ENCODE data around the gene STK17B.

STK17B gene

DNA sequence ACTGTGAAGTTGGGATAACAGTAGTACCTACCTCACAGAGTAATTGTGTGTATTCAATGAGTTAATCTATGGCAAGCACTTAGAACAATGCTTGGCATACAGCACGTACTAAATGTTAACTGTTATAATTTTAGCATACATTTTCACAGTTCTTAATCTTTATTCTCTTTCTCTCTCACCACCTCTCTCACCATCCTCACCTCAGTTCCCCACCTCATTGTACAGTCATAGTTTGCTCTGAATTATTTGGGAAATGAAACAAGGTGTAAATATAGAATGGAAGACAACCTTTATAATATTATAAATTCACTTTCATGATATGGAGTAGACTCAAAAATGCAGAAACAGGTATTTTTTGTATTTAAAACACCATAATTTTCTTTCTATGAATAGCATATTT lies 62.8 kb downstream of the STK17B start:
- H3K9ac ChIP-seq (ENCODE audit: low read depth, low read length), result no peak overlapping the region
- no peak overlapping the region for H3K4me3 ChIP-seq (ENCODE audit: low read depth in 1 of 2, low read length in 2 of 2)
- no peak for DNase-seq
- H3K79me2 ChIP-seq (ENCODE audit: insufficient read depth, low read length), result no peaks in the 10 kb centered on the region
- no peak for ATAC-seq (ENCODE audit: insufficient read depth, low read depth)
- H3K4me1 ChIP-seq (ENCODE audit: insufficient read depth, low read length), result peaks cover 14% of the 10 kb centered on the region
- H3K27ac ChIP-seq (ENCODE audit: low read length), result no peak overlapping the region
- H2AFZ ChIP-seq (ENCODE audit: low read depth, low read length), result no peak overlapping the region
- TF ChIP-seq EZH2 (IDR thresholded peaks at IDR 0.05; ENCODE audit: borderline replicate concordance, low read depth, low read length, severe bottlenecking) (no peak), CTCF (IDR thresholded peaks at IDR 0.05; ENCODE audit: borderline replicate concordance, extremely low read depth, low read length, poor library complexity, severe bottlenecking) (no peak)
- no peaks in the 10 kb centered on the region for H3K27me3 ChIP-seq (ENCODE audit: insufficient read depth, low read length, poor library complexity)
- no peaks in the 10 kb centered on the region for H4K20me1 ChIP-seq (ENCODE audit: insufficient read depth, low read length)
- H3K36me3 ChIP-seq (ENCODE audit: insufficient read depth, low read length), result no peaks in the 10 kb centered on the region
- H3K9me3 ChIP-seq (ENCODE audit: insufficient read depth, low read length, severe bottlenecking), result no peaks in the 10 kb centered on the region
- H3K4me2 ChIP-seq (ENCODE audit: insufficient read depth, low read length), result no peak overlapping the region

DNA sequence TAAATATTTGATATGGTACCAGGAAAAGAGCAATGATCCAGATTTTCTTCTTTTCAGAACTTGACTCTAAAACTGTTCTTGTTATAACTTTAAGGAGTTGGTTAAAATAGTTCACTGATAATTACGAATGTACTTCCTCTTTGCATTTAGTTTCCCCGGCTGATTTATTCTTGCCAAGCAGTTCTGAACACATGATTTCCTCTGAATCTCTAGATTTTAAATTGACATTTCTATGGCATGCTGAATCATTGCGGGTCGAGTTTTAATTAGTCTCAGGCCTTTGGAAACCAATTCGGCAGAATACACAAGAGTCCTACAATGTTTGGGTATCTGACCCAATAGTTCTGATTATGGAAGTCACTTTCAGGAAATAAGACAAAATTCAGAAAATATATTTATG lies 65.4 kb downstream of the STK17B start:
- H3K27me3 ChIP-seq (ENCODE audit: insufficient read depth, low read length, poor library complexity), result no peaks in the 10 kb centered on the region
- H3K9ac ChIP-seq (ENCODE audit: low read depth, low read length), result no peak overlapping the region
- no peak overlapping the region for H3K4me3 ChIP-seq (ENCODE audit: low read depth in 1 of 2, low read length in 2 of 2)
- no peaks in the 10 kb centered on the region for H3K36me3 ChIP-seq (ENCODE audit: insufficient read depth, low read length)
- H2AFZ ChIP-seq (ENCODE audit: low read depth, low read length), result no peak overlapping the region
- no peaks in the 10 kb centered on the region for H3K79me2 ChIP-seq (ENCODE audit: insufficient read depth, low read length)
- DNase-seq, result no peak
- H3K27ac ChIP-seq (ENCODE audit: low read length), result no peak overlapping the region
- no peak overlapping the region for H3K4me2 ChIP-seq (ENCODE audit: insufficient read depth, low read length)
- no peaks in the 10 kb centered on the region for H3K4me1 ChIP-seq (ENCODE audit: insufficient read depth, low read length)
- no peak for ATAC-seq (ENCODE audit: insufficient read depth, low read depth)
- H3K9me3 ChIP-seq (ENCODE audit: insufficient read depth, low read length, severe bottlenecking), result no peaks in the 10 kb centered on the region
- TF ChIP-seq EZH2 (IDR thresholded peaks at IDR 0.05; ENCODE audit: borderline replicate concordance, low read depth, low read length, severe bottlenecking) (no peak), CTCF (IDR thresholded peaks at IDR 0.05; ENCODE audit: borderline replicate concordance, extremely low read depth, low read length, poor library complexity, severe bottlenecking) (no peak)
- no peaks in the 10 kb centered on the region for H4K20me1 ChIP-seq (ENCODE audit: insufficient read depth, low read length)

- TF ChIP-seq CTCF (IDR thresholded peaks at IDR 0.05; ENCODE audit: borderline replicate concordance, extremely low read depth, low read length, poor library complexity, severe bottlenecking) (no peak), EZH2 (IDR thresholded peaks at IDR 0.05; ENCODE audit: borderline replicate concordance, low read depth, low read length, severe bottlenecking) (no peak)
- no peaks in the 10 kb centered on the region for H3K79me2 ChIP-seq (ENCODE audit: insufficient read depth, low read length)
- H3K4me1 ChIP-seq (ENCODE audit: insufficient read depth, low read length), result no peaks in the 10 kb centered on the region
- DNase-seq (no peak), ATAC-seq (ENCODE audit: insufficient read depth, low read depth) (no peak)
- H3K9me3 ChIP-seq (ENCODE audit: insufficient read depth, low read length, severe bottlenecking), result no peaks in the 10 kb centered on the region
- H3K9ac ChIP-seq (ENCODE audit: low read depth, low read length), result no peak overlapping the region
- no peaks in the 10 kb centered on the region for H4K20me1 ChIP-seq (ENCODE audit: insufficient read depth, low read length)
- H3K27me3 ChIP-seq (ENCODE audit: insufficient read depth, low read length, poor library complexity), result no peaks in the 10 kb centered on the region
- no peaks in the 10 kb centered on the region for H3K36me3 ChIP-seq (ENCODE audit: insufficient read depth, low read length)
- H3K27ac ChIP-seq (ENCODE audit: low read length), result no peak overlapping the region
- H3K4me2 ChIP-seq (ENCODE audit: insufficient read depth, low read length), result no peak overlapping the region
- H3K4me3 ChIP-seq (ENCODE audit: low read depth in 1 of 2, low read length in 2 of 2), result no peak overlapping the region
- H2AFZ ChIP-seq (ENCODE audit: low read depth, low read length), result no peak overlapping the region
These were observed 67.3 kb downstream of the STK17B start for GRCh38 chr2:196104066-196104465.

- TF ChIP-seq EZH2 (IDR thresholded peaks at IDR 0.05; ENCODE audit: borderline replicate concordance, low read depth, low read length, severe bottlenecking), result no peak
- no peak for TF ChIP-seq CTCF (IDR thresholded peaks at IDR 0.05; ENCODE audit: borderline replicate concordance, extremely low read depth, low read length, poor library complexity, severe bottlenecking)
- Histone ChIP-seq H3K4me1 (ENCODE audit: insufficient read depth, low read length) (no peaks in the 10 kb centered on the region), H3K9ac (ENCODE audit: low read depth, low read length) (no peak overlapping the region), H3K9me3 (ENCODE audit: insufficient read depth, low read length, severe bottlenecking) (no peaks in the 10 kb centered on the region), H3K79me2 (ENCODE audit: insufficient read depth, low read length) (no peaks in the 10 kb centered on the region), H3K4me2 (ENCODE audit: insufficient read depth, low read length) (no peak overlapping the region), H3K27ac (ENCODE audit: low read length) (no peak overlapping the region), H4K20me1 (ENCODE audit: insufficient read depth, low read length) (no peaks in the 10 kb centered on the region), H3K36me3 (ENCODE audit: insufficient read depth, low read length) (no peaks in the 10 kb centered on the region), H3K4me3 (ENCODE audit: low read depth in 1 of 2, low read length in 2 of 2) (no peak overlapping the region), H3K27me3 (ENCODE audit: insufficient read depth, low read length, poor library complexity) (no peaks in the 10 kb centered on the region), H2AFZ (ENCODE audit: low read depth, low read length) (no peak overlapping the region)
- ATAC-seq (ENCODE audit: insufficient read depth, low read depth) (no peak), DNase-seq (no peak)
These were observed 67.8 kb downstream of the STK17B start for GRCh38 chr2:196103626-196104025.
